GM10847 (cell line): ENCODE measurements around the gene STK10.

Experiments used
- POLR2A ChIP-seq: IDR thresholded peaks from 2 replicates; pipeline ENCODE4 v1.6.1; 2011; ENCODE audit not compliant: insufficient read length; ENCODE audit errors: extremely low read depth

Gene STK10

GRCh38 chr5:172078726-172079345, 109.2 kb downstream of the STK10 start:
- no peak for TF ChIP-seq POLR2A

GRCh38 chr5:172077664-172078425, 110.2 kb downstream of the STK10 start:
- no peak for TF ChIP-seq POLR2A

DNA sequence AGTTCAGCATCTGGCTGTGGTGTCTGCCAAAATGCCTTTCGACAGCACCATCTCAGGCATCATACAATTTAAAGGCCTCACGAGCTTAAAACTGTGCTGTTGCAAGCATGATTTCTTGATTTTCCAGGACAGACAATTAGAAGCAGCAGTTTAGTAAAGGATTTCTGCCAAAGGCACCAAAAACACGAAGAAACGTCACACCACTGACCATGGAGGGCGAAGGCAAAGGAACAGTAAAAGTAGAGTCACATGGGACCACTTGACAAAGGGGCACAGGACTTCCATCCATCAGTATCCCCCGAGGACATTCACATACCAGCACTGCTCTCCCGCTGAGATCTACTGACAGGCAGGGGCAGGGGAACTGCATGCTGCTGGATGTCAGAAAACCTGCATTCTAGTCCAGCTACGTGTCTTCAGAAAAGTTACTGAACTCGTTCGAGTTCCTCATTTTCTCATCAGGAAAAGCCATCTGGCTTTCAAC, 111.2 kb downstream of the STK10 start:
- TF ChIP-seq POLR2A = no peak

DNA sequence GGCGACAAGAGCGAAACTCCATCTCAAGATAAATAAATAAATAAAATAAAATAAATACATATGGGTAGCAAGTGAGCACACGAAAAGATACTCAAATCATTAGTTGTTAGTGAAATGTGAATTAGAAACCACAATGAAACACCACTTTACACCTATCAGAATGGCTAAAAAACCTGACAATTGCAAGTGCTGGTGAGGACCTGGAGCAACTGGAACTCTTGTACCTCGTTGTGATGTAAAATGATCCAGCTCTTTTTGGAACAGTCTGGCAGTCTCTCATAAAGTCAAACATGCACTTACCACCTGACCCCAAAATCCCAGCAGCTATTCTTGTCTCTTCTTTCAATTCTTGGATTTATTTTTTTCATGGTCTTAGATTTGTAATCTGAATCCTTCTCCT, 112.4 kb downstream of the STK10 start:
- TF ChIP-seq POLR2A = no peak

- no peak for TF ChIP-seq POLR2A
Measured at GRCh38 chr5:172074896-172075295, 113.1 kb downstream of the STK10 start.

- TF ChIP-seq POLR2A = no peak
Measured at GRCh38 chr5:172071309-172071875, 116.6 kb downstream of the STK10 start.

DNA sequence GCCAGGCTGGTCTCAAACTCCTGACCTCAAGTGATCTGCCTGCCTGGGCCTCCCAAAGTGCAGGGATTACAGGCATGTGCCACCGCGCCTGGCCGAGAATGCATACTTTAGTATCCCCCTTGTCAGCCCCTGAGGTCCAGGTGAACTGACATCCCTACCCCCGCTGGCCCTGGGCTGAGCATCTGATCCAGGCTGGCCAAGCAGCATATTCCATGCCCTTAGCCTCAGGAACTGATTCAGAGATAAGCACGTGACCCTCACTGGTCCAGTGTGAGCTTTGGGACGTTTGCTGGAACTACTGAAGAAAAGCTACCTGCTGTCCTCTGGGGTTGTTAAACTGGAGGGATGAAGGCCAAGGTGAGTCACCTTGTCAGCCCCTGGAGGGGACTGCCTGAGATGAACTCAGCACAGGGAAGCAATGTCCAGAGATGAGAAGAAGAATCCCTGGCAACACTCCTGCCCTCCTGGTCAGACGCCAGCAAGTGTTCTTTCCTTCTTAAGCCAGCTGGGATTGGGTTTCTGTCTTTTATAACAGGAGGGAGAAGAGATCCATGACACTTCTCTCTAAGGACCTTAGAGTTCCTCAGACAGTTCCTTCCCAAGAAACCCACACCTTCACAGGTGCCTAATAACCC, 122.5 kb downstream of the STK10 start:
- no peak for TF ChIP-seq POLR2A

- no peak for TF ChIP-seq POLR2A
Measured at GRCh38 chr5:172064766-172065165, 123.3 kb downstream of the STK10 start.

DNA sequence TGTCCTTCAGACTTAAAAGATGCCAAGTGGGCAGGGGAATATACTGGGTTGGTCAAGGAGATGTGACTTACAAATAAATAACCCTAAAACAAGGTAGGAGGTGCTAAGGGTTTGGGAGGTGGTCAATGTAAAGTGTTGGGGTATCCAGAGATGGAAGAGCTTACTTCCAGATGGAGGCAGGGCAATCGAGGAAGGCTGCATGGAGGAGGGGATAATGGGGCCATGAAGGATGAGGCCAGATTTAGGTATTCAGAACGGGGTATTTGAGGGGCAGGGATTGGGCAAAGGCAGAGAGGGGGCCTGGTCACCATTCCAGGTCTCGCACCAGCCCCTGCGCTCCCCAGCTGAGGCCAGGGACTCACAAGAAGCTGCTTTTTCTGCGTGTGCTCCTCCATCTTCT, 123.7 kb downstream of the STK10 start:
- TF ChIP-seq POLR2A = no peak

DNA sequence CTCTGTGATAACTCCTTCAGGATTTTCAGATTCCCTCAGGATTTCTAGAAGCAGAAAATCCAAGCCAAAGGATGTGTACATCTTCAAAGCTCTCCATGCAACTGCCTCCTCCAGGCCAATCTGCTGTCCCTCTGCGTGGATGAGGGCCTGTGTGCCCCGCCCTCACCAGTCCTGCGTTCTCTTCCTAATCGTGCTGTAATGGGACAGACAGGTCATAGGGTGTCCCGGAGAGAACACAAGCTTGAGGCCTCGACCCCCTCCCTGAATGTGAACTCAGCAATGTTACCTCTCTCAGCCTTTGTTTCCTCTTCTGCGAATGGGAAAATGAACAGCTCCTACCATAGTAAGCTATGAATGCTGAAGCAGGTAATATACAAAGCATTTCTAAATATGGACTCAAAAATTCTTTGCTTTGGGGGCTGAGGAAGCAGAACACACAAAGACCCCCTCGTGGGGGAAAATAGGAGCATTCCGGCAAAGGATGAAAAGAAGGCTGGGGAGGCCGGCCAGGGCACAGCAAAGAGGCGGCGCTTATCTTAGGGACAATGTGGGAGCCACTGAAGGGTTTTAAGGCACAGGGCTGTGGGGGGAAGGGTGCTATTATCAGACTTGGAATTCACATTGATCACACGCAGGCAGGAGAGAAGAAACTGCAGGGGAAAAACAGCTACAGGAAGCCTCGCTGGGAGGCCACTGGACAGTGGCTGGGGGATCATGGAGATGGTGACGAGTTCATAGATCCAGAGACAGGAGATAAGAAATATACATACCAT, 124.4 kb downstream of the STK10 start:
- TF ChIP-seq POLR2A = no peak

DNA sequence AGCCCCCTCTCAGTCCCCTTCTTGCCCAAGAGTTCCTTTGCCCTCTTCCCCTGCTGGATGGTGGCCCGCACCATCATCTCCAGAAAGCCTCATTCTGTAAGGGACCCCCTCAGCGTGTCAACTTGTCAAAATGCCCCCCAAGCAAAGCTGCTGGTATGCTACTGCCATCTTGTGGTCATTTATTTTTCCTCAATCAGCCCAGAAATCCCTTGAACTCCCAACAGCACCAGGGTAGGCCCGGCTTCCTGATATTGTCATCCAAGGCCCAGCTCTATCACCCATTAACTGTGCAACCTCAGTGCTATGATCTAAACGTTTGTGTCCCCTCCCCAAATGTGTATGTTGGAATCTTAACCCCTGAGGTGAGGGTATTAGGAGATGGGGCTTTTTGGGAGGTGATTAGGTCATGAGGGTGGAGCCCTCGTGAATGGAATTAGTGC, 128.3 kb downstream of the STK10 start:
- TF ChIP-seq POLR2A = no peak

- no peak for TF ChIP-seq POLR2A
Measured at GRCh38 chr5:172058088-172058487, 129.9 kb downstream of the STK10 start.

DNA sequence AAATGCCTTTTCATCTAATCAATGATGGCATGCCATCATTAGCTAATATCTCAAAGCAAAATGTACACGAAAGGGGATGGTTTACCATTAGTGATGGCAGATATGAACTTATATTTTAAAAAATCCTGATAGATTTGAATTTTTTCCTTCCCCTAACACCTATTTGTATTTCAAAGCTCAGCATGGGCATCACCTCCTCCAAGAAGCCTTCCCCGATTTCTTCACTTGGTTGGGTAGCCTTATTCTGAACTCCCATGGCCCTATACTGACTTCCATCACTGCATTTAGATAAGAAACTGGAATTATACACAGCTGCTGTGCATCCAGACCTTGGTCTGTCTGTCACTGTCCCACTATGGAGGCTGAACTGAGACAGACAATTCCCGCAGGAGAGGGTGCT, 132.0 kb downstream of the STK10 start:
- no peak for TF ChIP-seq POLR2A

GRCh38 chr5:172055421-172055820, 132.6 kb downstream of the STK10 start:
- TF ChIP-seq POLR2A = no peak

GRCh38 chr5:172054611-172055153, 133.3 kb downstream of the STK10 start:
- TF ChIP-seq POLR2A = no peak
